Astrocyte (in vitro differentiated cells and primary cell): Measurements from ENCODE around the gene TRPM2. TPM values are rescaled to one million over a fixed set of nuclear protein-coding genes. Genes with fewer than 3 reads are reported as not detected.
A peak's percentile ranks its signal among the peaks of the same experiment; 100 is the strongest.

Experiments used
- DNase-seq: peaks from one replicate; pipeline ENCODE4 v3.0.0-alpha.2; 2010; ENCODE audit warnings: low read depth
- FAIRE-seq: peaks from 2 replicates; lab custom pipeline; 2011; peaks lifted over from hg19 to GRCh38; lab: Jason Lieb, UNC
- H2AFZ ChIP-seq: 2 replicates; pipeline ENCODE4 v1.6.0; 2012; ENCODE audit warnings: low read depth, low read length, inconsistent platforms
- H3K27ac ChIP-seq: 2 replicates; pipeline ENCODE4 v1.5.1; 2011; ENCODE audit warnings: low read depth, low read length, inconsistent platforms
- H3K27me3 ChIP-seq: 2 replicates; pipeline ENCODE4 v1.6.0; 2011; ENCODE audit warnings: low read length, inconsistent platforms; ENCODE audit not compliant: insufficient read depth
- H3K36me3 ChIP-seq: 2 replicates; pipeline ENCODE4 v1.5.1; 2011; ENCODE audit warnings: low read length, inconsistent platforms; ENCODE audit not compliant: insufficient read depth
- H3K4me1 ChIP-seq: 2 replicates; pipeline ENCODE4 v1.5.1; 2011; ENCODE audit warnings: low read length, inconsistent platforms; ENCODE audit not compliant: insufficient read depth
- H3K4me2 ChIP-seq: 2 replicates; pipeline ENCODE4 v1.6.0; 2012; ENCODE audit warnings: low read length, inconsistent platforms
- H3K4me3 ChIP-seq: 2 replicates; pipeline ENCODE4 v1.5.1; 2011; ENCODE audit warnings: low read depth, mild to moderate bottlenecking, low read length, inconsistent platforms; ENCODE audit not compliant: insufficient read depth
- H3K79me2 ChIP-seq: 2 replicates; pipeline ENCODE4 v1.6.0; 2012; ENCODE audit warnings: mild to moderate bottlenecking, low read length, inconsistent platforms; ENCODE audit not compliant: insufficient read depth
- H3K9ac ChIP-seq: 2 replicates; pipeline ENCODE4 v1.6.0; 2012; ENCODE audit warnings: mild to moderate bottlenecking, low read length, inconsistent platforms
- H3K9me3 ChIP-seq: 2 replicates; pipeline ENCODE4 v1.5.1; 2012; ENCODE audit warnings: low read depth, mild to moderate bottlenecking, low read length, inconsistent platforms; ENCODE audit not compliant: insufficient read depth
- H4K20me1 ChIP-seq: 2 replicates; pipeline ENCODE4 v1.6.0; 2012; ENCODE audit warnings: low read length, inconsistent platforms; ENCODE audit not compliant: insufficient read depth
- H3K27ac Mint-ChIP-seq: one replicate; pipeline ENCODE4 v1.8.0; 2021; ENCODE audit warnings: mild to moderate bottlenecking, mixed read lengths; ENCODE audit not compliant: unreplicated experiment
- H3K27me3 Mint-ChIP-seq: one replicate; pipeline ENCODE4 v1.8.0; 2021; ENCODE audit warnings: low read depth, mixed read lengths; ENCODE audit not compliant: unreplicated experiment
- H3K36me3 Mint-ChIP-seq: one replicate; pipeline ENCODE4 v1.8.0; 2021; ENCODE audit warnings: low read depth, mixed read lengths; ENCODE audit not compliant: unreplicated experiment
- H3K4me1 Mint-ChIP-seq: one replicate; pipeline ENCODE4 v1.8.0; 2021; ENCODE audit warnings: low read depth, mixed read lengths; ENCODE audit not compliant: unreplicated experiment
- H3K4me3 Mint-ChIP-seq: one replicate; pipeline ENCODE4 v1.8.0; 2021; ENCODE audit warnings: mild to moderate bottlenecking, moderate library complexity, mixed read lengths; ENCODE audit not compliant: unreplicated experiment
- H3K9me3 Mint-ChIP-seq: one replicate; pipeline ENCODE4 v1.8.0; 2021; ENCODE audit warnings: mild to moderate bottlenecking, mixed read lengths; ENCODE audit not compliant: unreplicated experiment
- CTCF ChIP-seq: IDR thresholded peaks from 2 replicates; pipeline ENCODE4 v1.5.1; 2011; ENCODE audit warnings: low read depth, mild to moderate bottlenecking, inconsistent platforms, low read length, moderate library complexity; ENCODE audit not compliant: insufficient read depth
- EZH2 ChIP-seq: IDR thresholded peaks from 2 replicates; pipeline ENCODE4 v1.6.1; 2012; ENCODE audit warnings: mild to moderate bottlenecking, low read length, inconsistent platforms; ENCODE audit not compliant: insufficient read depth
- total RNA-seq: library from RNA; stranded (reverse); gene quantifications from 2 replicates; pipeline ENCODE4 v1.2.1, GENCODE V29; 2021

TRPM2 gene
- total RNA-seq, 1 donor from 2014 or later, result 0.79 TPM

- no peak overlapping the region for H3K27ac Mint-ChIP-seq
- Histone ChIP-seq H3K27me3 (no peaks in the 10 kb centered on the region), H3K9me3 (no peaks in the 10 kb centered on the region), H3K4me3 (no peak overlapping the region), H3K36me3 (no peaks in the 10 kb centered on the region), H3K4me2 (no peak overlapping the region), H4K20me1 (no peaks in the 10 kb centered on the region), H2AFZ (no peak overlapping the region), H3K79me2 (no peaks in the 10 kb centered on the region), H3K9ac (no peak overlapping the region), H3K27ac (no peak overlapping the region), H3K4me1 (no peaks in the 10 kb centered on the region)
- FAIRE-seq (no peak), DNase-seq (no peak)
- peaks cover 27% of the 10 kb centered on the region for H3K27me3 Mint-ChIP-seq
- peaks cover 9% of the 10 kb centered on the region for H3K9me3 Mint-ChIP-seq
- H3K4me3 Mint-ChIP-seq, result peak overlapping the region; percentile 40
- TF ChIP-seq EZH2 (no peak), CTCF (no peak)
- peaks cover 3% of the 10 kb centered on the region for H3K36me3 Mint-ChIP-seq
- no peaks in the 10 kb centered on the region for H3K4me1 Mint-ChIP-seq
Observed at GRCh38 chr21:44486302-44486701, 132.9 kb downstream of the TRPM2 start.

- TF ChIP-seq CTCF (peak; percentile 29), EZH2 (no peak)
- H4K20me1 ChIP-seq, result no peaks in the 10 kb centered on the region
- Mint-ChIP-seq H3K4me1 (no peaks in the 10 kb centered on the region), H3K27ac (no peak overlapping the region), H3K27me3 (peaks cover 27% of the 10 kb centered on the region), H3K4me3 (no peak overlapping the region), H3K9me3 (peaks cover 21% of the 10 kb centered on the region), H3K36me3 (peaks cover 7% of the 10 kb centered on the region)
- FAIRE-seq, result no peak
- no peak overlapping the region for H2AFZ ChIP-seq
- peaks cover 3% of the 10 kb centered on the region for H3K9me3 ChIP-seq
- no peak overlapping the region for H3K4me3 ChIP-seq
- no peaks in the 10 kb centered on the region for H3K4me1 ChIP-seq
- no peak overlapping the region for H3K4me2 ChIP-seq
- no peak overlapping the region for H3K27ac ChIP-seq
- no peak for DNase-seq
- no peak overlapping the region for H3K9ac ChIP-seq
- no peaks in the 10 kb centered on the region for H3K27me3 ChIP-seq
- H3K79me2 ChIP-seq, result no peaks in the 10 kb centered on the region
- no peaks in the 10 kb centered on the region for H3K36me3 ChIP-seq
Observed at GRCh38 chr21:44487831-44488230, 134.4 kb downstream of the TRPM2 start.

- Histone ChIP-seq H3K4me1 (no peaks in the 10 kb centered on the region), H3K9me3 (peaks cover 15% of the 10 kb centered on the region), H3K4me3 (no peak overlapping the region), H2AFZ (no peak overlapping the region), H3K36me3 (no peaks in the 10 kb centered on the region), H4K20me1 (no peaks in the 10 kb centered on the region), H3K27me3 (no peaks in the 10 kb centered on the region), H3K27ac (no peak overlapping the region), H3K4me2 (no peak overlapping the region), H3K79me2 (no peaks in the 10 kb centered on the region), H3K9ac (no peak overlapping the region)
- peaks cover 18% of the 10 kb centered on the region for H3K27me3 Mint-ChIP-seq
- DNase-seq (no peak), FAIRE-seq (no peak)
- H3K4me3 Mint-ChIP-seq, result no peak overlapping the region
- H3K9me3 Mint-ChIP-seq, result peaks cover 32% of the 10 kb centered on the region
- no peaks in the 10 kb centered on the region for H3K4me1 Mint-ChIP-seq
- TF ChIP-seq CTCF, result no peak
- TF ChIP-seq EZH2, result no peak
- no peak overlapping the region for H3K27ac Mint-ChIP-seq
- peaks cover 7% of the 10 kb centered on the region for H3K36me3 Mint-ChIP-seq
Observed at GRCh38 chr21:44489962-44490361, 136.5 kb downstream of the TRPM2 start.
